VCaP (cell line): ENCODE results near the gene SLC16A3.

ENCODE experiments used
- H3K27ac ChIP-seq: fragments of 450-650 bp; 2 replicates; pipeline ENCODE4 v1.5.1; 2017
- TF ChIP-seq, protein P1 (sequence below): fragments of 450-650 bp; conservative IDR thresholded peaks from 2 replicates; pipeline ENCODE4 v1.5.1; 2017; ENCODE audit warnings: mild to moderate bottlenecking, moderate library complexity

Gene SLC16A3

GRCh38 chr17:82200135-82200534, 28.7 kb upstream of the SLC16A3 start:
- peak overlapping the region; percentile 38 for H3K27ac ChIP-seq
- TF ChIP-seq, protein P1, sequence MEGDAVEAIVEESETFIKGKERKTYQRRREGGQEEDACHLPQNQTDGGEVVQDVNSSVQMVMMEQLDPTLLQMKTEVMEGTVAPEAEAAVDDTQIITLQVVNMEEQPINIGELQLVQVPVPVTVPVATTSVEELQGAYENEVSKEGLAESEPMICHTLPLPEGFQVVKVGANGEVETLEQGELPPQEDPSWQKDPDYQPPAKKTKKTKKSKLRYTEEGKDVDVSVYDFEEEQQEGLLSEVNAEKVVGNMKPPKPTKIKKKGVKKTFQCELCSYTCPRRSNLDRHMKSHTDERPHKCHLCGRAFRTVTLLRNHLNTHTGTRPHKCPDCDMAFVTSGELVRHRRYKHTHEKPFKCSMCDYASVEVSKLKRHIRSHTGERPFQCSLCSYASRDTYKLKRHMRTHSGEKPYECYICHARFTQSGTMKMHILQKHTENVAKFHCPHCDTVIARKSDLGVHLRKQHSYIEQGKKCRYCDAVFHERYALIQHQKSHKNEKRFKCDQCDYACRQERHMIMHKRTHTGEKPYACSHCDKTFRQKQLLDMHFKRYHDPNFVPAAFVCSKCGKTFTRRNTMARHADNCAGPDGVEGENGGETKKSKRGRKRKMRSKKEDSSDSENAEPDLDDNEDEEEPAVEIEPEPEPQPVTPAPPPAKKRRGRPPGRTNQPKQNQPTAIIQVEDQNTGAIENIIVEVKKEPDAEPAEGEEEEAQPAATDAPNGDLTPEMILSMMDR = no peak

GRCh38 chr17:82200743-82201497, 27.9 kb upstream of the SLC16A3 start:
- peak overlapping the region; percentile 38 for H3K27ac ChIP-seq

GRCh38 chr17:82201498-82201910, 27.3 kb upstream of the SLC16A3 start:
- peak overlapping the region; percentile 38; the same call in 1 of the 2 replicates for H3K27ac ChIP-seq
- TF ChIP-seq, protein P1 = no peak

More at GRCh38 chr17:82200743-82201497, 27.9 kb upstream of the SLC16A3 start:
- TF ChIP-seq, protein P1 = no peak

GRCh38 chr17:82202981-82203380, 25.9 kb upstream of the SLC16A3 start:
- TF ChIP-seq, protein P1 = no peak
- H3K27ac ChIP-seq = no peak overlapping the region

GRCh38 chr17:82203920-82204319, 24.9 kb upstream of the SLC16A3 start:
- TF ChIP-seq, protein P1 = no peak

DNA sequence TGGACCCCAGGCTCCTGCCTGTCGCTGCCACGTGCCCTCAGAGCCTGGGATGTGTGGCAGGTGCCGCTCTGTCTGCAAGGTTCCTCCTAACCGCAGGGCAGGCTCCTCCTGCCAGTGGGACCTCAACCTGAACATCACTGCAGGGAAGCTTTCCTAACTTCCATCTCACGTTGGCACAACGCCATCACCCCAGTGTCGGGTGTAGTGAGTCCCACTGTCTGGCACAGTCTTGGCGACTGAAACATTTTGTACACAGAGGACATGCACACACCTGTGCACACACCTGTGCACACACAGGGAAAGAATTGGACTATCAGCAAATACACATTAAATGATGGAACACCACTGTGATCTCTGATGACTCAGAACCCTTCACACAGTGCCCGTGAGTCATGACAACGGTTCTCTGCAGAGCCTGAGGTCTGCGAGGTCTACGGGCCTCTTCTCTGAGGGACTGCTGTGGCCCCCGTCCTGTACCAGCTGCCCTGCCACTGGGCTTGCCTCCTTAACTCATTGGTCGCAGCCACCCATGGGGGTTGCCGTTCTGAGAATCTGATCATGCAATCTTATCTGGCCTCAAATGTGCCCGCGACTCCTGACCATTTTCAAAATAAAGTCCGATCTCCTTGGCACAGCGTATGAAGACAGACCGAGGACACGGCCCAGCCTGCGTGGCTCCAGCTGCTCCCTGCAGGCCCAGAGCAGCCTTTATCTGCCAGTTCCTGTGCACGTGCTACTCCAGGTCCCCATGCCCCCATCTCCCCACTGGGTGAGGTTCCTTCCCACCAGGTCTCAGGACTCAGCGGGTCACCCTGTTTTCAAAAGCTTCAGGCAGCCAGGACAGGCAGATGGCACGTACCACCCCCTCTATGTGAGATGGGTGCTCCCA, 23.8 kb upstream of the SLC16A3 start:
- peak overlapping the region; percentile 63; the same call in 1 of the 2 replicates for H3K27ac ChIP-seq
- TF ChIP-seq, protein P1 = no peak

More at GRCh38 chr17:82203920-82204319, 24.9 kb upstream of the SLC16A3 start:
- H3K27ac ChIP-seq = no peak overlapping the region
